NCI-H2196 (cell line): ENCODE results near the gene EIF2S3B.
"Not testable (repeated sequence)": the region's sequence is repeated elsewhere in the genome, so short reads cannot be mapped to it uniquely, and the experiment has no call there.

Experiments used
- DNase-seq: peaks from one replicate; lab custom pipeline; 2025; ENCODE audit not compliant: unreplicated experiment; lab: John Stamatoyannopoulos, UW

The EIF2S3B gene

GRCh38 chr12:10505620-10506019 lies at the start of gene EIF2S3B:
TSS of gene EIF2S3B (plus strand) at chr12:10505890. CDS start at chr12:10505903, 13 bp downstream.
- DNase-seq = no peak

GRCh38 chr12:10456856-10457255 lies 48.8 kb upstream of the EIF2S3B start:
- no peak for DNase-seq

DNA sequence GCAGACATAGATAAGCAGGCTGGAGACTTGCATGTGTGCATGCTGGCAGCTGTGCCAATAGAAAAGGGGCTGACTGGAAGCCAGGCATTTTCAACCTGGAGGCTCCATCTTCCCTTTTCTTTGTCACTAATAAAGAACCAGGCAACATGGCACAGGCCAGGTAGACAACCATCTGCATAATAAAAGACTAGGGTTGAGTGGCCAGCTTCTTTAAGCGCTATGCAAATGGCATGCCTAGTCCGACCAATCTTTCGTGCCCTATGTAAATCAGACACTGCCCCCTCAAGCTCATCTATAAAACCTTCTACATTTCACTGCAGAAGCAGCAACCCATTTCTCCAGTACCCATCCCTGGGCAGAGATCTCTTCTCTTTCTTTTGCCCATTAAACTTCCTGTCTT lies 47.9 kb upstream of the EIF2S3B start:
- DNase-seq = no peak

DNA sequence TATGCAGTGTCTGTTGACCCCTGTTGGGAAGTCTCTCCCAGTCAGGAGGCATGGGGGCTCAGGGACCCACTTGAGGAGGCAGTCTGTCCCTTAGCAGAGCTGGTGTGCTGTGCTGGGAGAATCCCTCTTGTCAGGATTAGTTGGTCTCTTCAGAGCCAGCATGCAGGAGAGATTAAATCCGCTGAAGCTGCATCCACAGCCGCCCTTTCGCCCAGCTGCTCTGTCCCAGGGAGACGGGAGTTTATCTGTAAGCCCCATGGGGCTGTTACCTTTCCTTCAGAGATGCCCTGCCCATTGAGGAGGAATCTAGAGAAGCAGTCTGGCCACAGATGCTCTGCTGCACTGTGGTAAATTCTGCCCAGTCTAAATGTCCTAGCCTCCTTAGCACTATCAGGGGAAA lies 39.4 kb upstream of the EIF2S3B start:
- no peak for DNase-seq

- no peak for DNase-seq
Observed at GRCh38 chr12:10469701-10470100, 36.0 kb upstream of the EIF2S3B start.

DNA sequence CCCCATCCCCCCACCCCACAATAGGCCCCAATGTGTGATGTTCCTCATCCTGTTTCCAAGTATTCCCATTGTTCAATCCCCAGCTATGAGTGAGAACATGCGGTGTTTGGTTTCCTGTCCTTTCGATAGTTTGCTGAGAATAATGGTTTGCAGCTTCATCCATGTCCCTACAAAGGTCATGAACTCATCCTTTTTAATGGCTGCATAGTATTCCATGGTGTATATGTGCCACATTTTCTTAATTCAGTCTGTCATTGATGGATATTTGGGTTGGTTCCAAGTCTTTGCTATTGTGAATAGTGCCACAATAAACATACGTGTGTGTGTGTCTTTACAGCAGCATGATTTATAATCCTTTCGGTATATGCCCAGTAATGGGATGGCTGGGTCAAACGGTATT lies 32.9 kb upstream of the EIF2S3B start:
- DNase-seq = not testable (repeated sequence)

DNA sequence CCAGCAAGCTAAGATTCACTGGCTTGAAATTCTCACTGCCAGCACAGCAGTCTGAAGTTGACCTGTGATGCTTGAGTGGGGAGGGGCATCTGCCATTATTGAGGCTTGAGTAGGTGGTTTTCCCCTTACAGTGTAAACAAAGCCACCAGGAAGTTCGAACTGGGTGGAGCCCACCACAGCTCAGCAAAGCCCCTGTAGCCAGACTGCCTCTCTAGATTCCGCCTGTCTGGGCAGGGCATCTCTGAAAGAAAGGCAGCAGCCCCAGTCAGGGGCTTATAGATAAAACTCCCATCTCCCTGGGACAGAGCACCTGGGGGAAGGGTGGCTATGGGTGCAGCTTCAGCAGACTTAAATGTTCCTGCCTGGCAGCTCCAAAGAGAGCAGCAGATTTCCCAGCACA lies 23.8 kb upstream of the EIF2S3B start:
- not testable (repeated sequence) for DNase-seq

DNA sequence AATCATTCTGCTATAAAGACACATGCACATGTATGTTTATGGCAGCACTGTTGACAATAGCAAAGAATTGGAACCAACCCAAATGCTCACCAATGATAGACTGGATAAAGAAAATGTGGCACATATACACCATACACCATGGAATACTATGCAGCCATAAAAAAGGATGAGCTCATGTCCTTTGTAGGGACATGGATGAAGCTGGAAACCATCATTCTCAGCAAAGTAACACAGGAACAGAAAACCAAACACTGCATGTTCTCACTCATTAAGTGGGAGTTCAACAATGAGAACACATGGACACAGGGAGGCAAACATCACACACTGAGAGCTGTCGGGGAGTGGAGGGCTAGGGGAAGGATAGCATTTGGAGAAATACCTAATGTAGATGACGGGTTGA lies 18.4 kb upstream of the EIF2S3B start:
- not testable (repeated sequence) for DNase-seq

GRCh38 chr12:10491766-10492165 lies 13.9 kb upstream of the EIF2S3B start:
- DNase-seq = no peak

GRCh38 chr12:10497602-10498001 lies 8.1 kb upstream of the EIF2S3B start:
- no peak for DNase-seq

DNA sequence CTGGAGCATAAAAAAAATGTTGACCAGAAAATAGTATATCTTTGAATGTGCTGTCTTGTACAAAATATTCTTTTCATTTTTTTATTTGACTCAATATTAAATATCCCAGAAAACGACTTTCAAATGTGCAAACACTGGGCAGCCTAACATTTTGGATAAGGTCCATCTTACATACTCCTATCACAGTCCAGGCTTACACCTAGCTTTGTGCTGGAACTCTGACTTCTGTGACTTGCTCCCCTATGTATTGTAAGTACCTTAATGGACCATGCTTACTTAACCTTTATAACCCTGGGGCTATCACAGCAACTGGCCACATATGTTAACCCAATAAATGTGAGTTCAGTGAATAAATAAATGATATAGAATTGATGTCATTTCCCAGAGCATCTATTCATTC lies 7.6 kb upstream of the EIF2S3B start:
- no peak for DNase-seq

GRCh38 chr12:10501030-10501429 lies 4.7 kb upstream of the EIF2S3B start:
- DNase-seq = no peak

GRCh38 chr12:10503460-10503859 lies 2.2 kb upstream of the EIF2S3B start:
- no peak for DNase-seq

GRCh38 chr12:10511756-10512355 lies 6.2 kb downstream of the EIF2S3B start:
- no peak for DNase-seq

DNA sequence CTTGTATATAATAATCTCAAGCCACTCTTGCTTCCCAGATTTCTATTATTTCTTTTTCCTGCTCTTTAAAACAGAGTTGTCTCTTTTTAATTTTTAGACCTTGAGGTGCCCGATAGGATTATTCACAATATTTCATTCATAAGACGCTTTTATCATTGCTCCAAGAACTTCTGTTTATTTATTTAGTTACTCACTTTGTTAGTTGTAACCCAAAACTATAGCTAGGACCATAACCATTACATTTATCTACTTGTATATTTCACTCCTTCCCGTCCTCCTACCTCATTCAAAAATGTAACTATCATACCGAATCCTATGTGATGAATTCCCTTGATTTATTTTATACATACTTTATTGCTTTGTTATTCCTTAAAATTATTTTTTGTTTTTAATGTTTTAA lies 7.1 kb downstream of the EIF2S3B start:
- DNase-seq = no peak

DNA sequence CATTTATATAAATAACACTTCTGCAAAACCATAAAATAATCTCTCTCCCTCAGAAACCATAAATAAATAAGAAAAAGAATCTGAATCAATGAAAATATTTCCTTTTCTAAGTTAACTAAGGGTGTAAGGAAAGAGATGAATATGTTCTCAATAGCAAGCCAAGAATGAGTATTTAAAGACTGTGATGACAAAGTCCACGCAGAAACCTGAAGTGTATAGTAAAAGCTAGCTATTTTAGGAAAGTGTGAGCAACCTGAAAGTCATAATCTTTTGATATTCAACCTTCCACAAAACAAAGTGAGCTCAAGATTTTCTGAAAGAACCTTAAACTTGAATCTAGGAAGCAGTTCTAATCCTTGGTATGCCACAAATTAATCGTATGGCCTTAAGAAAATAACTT lies 15.9 kb downstream of the EIF2S3B start:
- DNase-seq = no peak

DNA sequence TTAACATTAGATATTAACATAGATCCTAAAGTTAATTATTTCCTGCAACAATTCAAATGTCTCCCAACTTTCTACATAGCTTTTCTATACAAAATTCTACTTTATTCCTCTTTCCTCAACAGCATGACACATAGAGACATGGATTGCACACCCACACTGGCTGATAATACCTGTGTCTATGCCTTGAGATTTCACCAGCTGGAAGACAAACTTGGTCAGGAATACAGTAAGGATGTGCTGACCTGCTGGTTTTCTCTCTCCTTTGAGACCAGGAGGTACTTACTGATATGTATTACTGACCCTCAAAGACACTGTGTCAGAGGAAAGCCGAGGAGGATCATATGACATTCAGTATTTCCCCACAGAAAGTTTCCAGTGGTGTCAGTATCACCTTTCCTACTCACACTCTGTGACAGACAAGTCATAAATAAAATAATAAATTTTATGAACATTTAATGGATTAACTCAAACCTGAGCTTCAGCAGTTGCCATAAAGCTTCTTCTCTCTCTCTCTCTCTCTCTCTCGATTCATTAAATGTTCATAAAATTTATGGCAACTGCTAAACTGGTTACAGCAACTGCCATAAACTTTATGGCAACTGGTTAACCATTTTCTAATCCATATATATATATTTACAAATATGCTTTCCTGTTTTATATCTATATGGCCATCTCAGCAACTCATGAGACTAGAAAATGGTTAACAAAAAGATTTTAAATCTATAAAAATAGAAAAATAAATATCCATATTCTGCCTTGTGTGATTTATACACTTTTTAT lies 22.7 kb downstream of the EIF2S3B start:
- no peak for DNase-seq

GRCh38 chr12:10529603-10530002 lies 23.9 kb downstream of the EIF2S3B start:
- DNase-seq = no peak

GRCh38 chr12:10537721-10538120 lies 32.0 kb downstream of the EIF2S3B start:
- no peak for DNase-seq

DNA sequence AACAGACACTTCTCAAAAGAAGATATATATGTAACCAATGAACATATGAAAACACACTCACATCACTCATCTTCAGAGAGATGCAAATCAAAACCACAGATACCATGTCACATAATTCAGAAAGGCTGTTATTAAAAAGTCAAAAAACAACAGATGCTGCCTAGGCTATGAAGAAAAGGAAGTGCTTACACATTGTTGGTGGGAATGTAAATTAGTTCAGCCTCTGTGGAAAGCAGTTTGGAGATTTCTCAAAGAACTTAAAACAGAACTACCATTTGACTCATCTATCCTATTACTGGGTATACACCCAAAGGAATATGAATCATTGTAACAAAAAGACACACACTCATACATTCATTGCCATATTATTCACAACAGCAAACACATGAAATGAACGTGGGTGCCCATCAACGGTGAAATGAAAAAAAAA lies 35.1 kb downstream of the EIF2S3B start:
- DNase-seq = no peak

DNA sequence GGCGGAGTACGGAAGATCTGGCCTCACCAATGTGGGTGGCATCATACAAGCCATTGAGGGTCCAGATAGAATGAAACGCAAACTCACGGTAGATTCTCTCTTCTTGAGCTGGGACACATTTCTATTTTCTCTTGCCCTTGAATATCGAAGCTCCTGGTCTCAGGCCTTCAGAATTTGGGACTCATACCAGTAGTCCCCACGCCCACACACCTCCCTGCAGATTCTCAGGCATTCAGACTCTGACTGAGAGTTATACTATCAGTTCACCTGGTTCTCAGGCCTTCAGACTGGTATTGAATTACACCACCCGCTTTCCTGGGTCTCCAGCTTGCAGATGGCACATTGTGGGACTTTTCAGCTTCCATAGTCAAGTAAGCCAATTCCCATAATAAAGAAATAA lies 37.8 kb downstream of the EIF2S3B start:
- no peak for DNase-seq

- no peak for DNase-seq
Observed at GRCh38 chr12:10551375-10551774, 45.7 kb downstream of the EIF2S3B start.

DNA sequence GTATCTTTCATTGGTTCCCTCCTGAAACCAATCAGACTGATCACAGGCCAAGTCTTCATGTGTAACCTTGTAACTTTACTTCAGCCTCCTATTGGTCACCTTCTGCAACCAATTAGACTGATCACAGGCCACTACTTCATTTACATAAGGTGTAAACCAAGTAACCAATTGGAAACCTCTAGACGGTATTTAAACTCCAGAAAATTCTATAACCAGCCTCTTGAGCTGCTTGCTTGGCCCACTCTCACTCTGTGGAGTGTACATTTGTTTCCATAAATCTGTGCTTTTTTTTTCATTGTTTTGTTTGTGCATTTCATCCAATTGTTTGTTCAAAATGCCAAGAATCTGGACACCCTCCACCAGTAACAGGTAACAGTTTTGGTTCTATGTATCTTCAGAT lies 47.5 kb downstream of the EIF2S3B start:
- DNase-seq = no peak
